Left lung (tissue), 10 donors: Measurements from ENCODE around the gene RSRC1. TPM values are rescaled to one million over a fixed set of nuclear protein-coding genes. Genes with fewer than 3 reads are reported as not detected.
A peak's percentile ranks its signal among the peaks of the same experiment; 100 is the strongest.

Experiments used
- ATAC-seq: fragments of 200-7000 bp; cut with Tn5 transposase; one replicate; pipeline ENCODE4 v1.9.1; 2020; ENCODE audit warnings: moderate library complexity
- DNase-seq, 4 donors: peaks; one replicate each; pipeline ENCODE4 v3.0.0-alpha.2; 2013 to 2020
- H3K27ac ChIP-seq, 2 donors: fragments of 200-600 bp; sonication (generic) in 1 of 2; one replicate each; pipeline versions ENCODE4 v1.5.0 to v1.8.0; 2020 to 2021
- H3K27me3 ChIP-seq, 2 donors: fragments of 200-600 bp; sonication (generic) in 1 of 2; one replicate each; pipeline versions ENCODE4 v1.5.0 to v1.8.0; 2020 to 2021
- H3K36me3 ChIP-seq, 2 donors: fragments of 200-600 bp; sonication (generic) in 1 of 2; one replicate each; pipeline versions ENCODE4 v1.5.0 to v1.8.0; 2020 to 2021
- H3K4me1 ChIP-seq, 2 donors: fragments of 200-600 bp; one replicate each; pipeline ENCODE4 v1.8.0; 2021
- H3K4me3 ChIP-seq, 2 donors: fragments of 200-600 bp; sonication (generic) in 1 of 2; one replicate each; pipeline versions ENCODE4 v1.5.0 to v1.8.0; 2020 to 2021; ENCODE audit warnings: mild to moderate bottlenecking in 1 of 2
- H3K9me3 ChIP-seq, 2 donors: fragments of 200-600 bp; sonication (generic) in 1 of 2; one replicate each; pipeline versions ENCODE4 v1.5.0 to v1.8.0; 2020 to 2021
- CTCF ChIP-seq, 2 donors: fragments of 200-600 bp; sonication (generic) in 1 of 2; IDR thresholded peaks; one replicate each; pipeline versions ENCODE4 v1.5.0 to v1.8.0; 2021; ENCODE audit warnings: antibody characterized with exemption in 2 of 2
- intact Hi-C, 2 donors: fragments of 100-400 bp; cut with DNase I; formaldehyde crosslinking; loops; one replicate each; pipeline versions ENCODE4 v1.11.2 to v1.14.2; 2022
- polyA plus RNA-seq, 6 donors: library from polyadenylated mRNA; unstranded; fragments of 120-200 nt; gene quantifications; one replicate each; pipeline ENCODE4 v1.2.1, GENCODE V29; 2013; ENCODE audit not compliant: insufficient read length in 6 of 6
- total RNA-seq, 2 donors: library from RNA; stranded (reverse); fragmentation: NEBNext Ultra II Directional; extraction: Animal tissue kit (Norgen Biotek cat#: 25700); gene quantifications; one replicate each; pipeline ENCODE4 v1.2.1, GENCODE V29; 2021
- donor health status: DM: no; HTN: yes; CAD: no.
- donor health status: DM: no; HTN: no; CAD: no.

The RSRC1 gene
- total and polyA plus RNA-seq, 8 donors, result 23.7 to 30.7 (median 27.6) TPM

GRCh38 chr3:158355623-158356588 is 246.0 kb downstream of the RSRC1 start:
- Histone ChIP-seq H3K4me3 (no peak overlapping the region), H3K9me3 (peaks cover 0 to 10% of the 10 kb centered on the region in 2 donors), H3K27me3 (no peaks in the 10 kb centered on the region), H3K27ac (no peak overlapping the region), H3K4me1 (no peaks in the 10 kb centered on the region), H3K36me3 (peaks cover 0 to 16% of the 10 kb centered on the region in 2 donors)
- no peak for TF ChIP-seq CTCF (IDR thresholded peaks at IDR 0.05)
- no peak for DNase-seq
- no peak for ATAC-seq
- intact Hi-C loops, result no loop called here

- no peak for TF ChIP-seq CTCF (IDR thresholded peaks at IDR 0.05)
- no peak overlapping the region for H3K27ac ChIP-seq
Measured at GRCh38 chr3:158359339-158359738, 249.4 kb downstream of the RSRC1 start.

GRCh38 chr3:158360756-158361448 is 251.0 kb downstream of the RSRC1 start:
- no peak for TF ChIP-seq CTCF (IDR thresholded peaks at IDR 0.05)
- Histone ChIP-seq H3K9me3 (peaks cover 0 to 10% of the 10 kb centered on the region in 2 donors), H3K4me3 (no peak overlapping the region), H3K36me3 (peaks cover 0 to 16% of the 10 kb centered on the region in 2 donors), H3K4me1 (no peaks in the 10 kb centered on the region), H3K27ac (no peak overlapping the region), H3K27me3 (no peaks in the 10 kb centered on the region)
- ATAC-seq (no peak), DNase-seq (peak in 1 of 4 donors; percentile 61)
- intact Hi-C loops, result no loop called here

More at GRCh38 chr3:158359339-158359738, 249.4 kb downstream of the RSRC1 start:
- ATAC-seq, result no peak
- Histone ChIP-seq H3K4me1 (no peaks in the 10 kb centered on the region), H3K9me3 (peaks cover 0 to 10% of the 10 kb centered on the region in 2 donors), H3K4me3 (no peak overlapping the region), H3K27me3 (no peaks in the 10 kb centered on the region), H3K36me3 (peaks cover 0 to 16% of the 10 kb centered on the region in 2 donors)
- no peak for DNase-seq
- intact Hi-C loops, result no loop called here

- intact Hi-C loops, result no loop called here
- no peak for DNase-seq
- Histone ChIP-seq H3K4me1 (no peaks in the 10 kb centered on the region), H3K27ac (no peak overlapping the region), H3K27me3 (no peaks in the 10 kb centered on the region), H3K36me3 (no peaks in the 10 kb centered on the region), H3K4me3 (no peak overlapping the region), H3K9me3 (peaks cover 0 to 8% of the 10 kb centered on the region in 2 donors)
- TF ChIP-seq CTCF (IDR thresholded peaks at IDR 0.05), result no peak
- ATAC-seq, result no peak
Measured at GRCh38 chr3:158368271-158368670, 258.4 kb downstream of the RSRC1 start.

- TF ChIP-seq CTCF (IDR thresholded peaks at IDR 0.05), result no peak
- intact Hi-C loops, result no loop called here
Measured at GRCh38 chr3:158369279-158369678, 259.4 kb downstream of the RSRC1 start.

More at GRCh38 chr3:158369279-158369678, 259.4 kb downstream of the RSRC1 start:
- no peaks in the 10 kb centered on the region for H3K27me3 ChIP-seq
- H3K27ac ChIP-seq, result no peak overlapping the region
- ATAC-seq (no peak), DNase-seq (no peak)
- no peaks in the 10 kb centered on the region for H3K4me1 ChIP-seq
- peaks cover 0 to 8% of the 10 kb centered on the region in 2 donors for H3K9me3 ChIP-seq
- H3K36me3 ChIP-seq, result no peaks in the 10 kb centered on the region
- no peak overlapping the region for H3K4me3 ChIP-seq
